Mucosa of descending colon (tissue), 3 donors: Measurements from ENCODE around the gene TTLL7. TPM values are rescaled to one million over a fixed set of nuclear protein-coding genes. Genes with fewer than 3 reads are reported as not detected.
A peak's percentile ranks its signal among the peaks of the same experiment; 100 is the strongest.

Experiments
- ATAC-seq: fragments of 200-7000 bp; cut with Tn5 transposase; one replicate; pipeline ENCODE4 v1.9.1; 2020; ENCODE audit warnings: mild to moderate bottlenecking, moderate library complexity
- DNase-seq, 3 donors: peaks; one replicate each; pipeline ENCODE4 v3.0.0-alpha.2; 2020
- H3K36me3 ChIP-seq: fragments of 200-600 bp; one replicate; pipeline ENCODE4 v1.8.0; 2021; ENCODE audit warnings: low read depth, mild to moderate bottlenecking
- H3K4me1 ChIP-seq: fragments of 200-600 bp; one replicate; pipeline ENCODE4 v1.8.0; 2021; ENCODE audit warnings: low read depth, mild to moderate bottlenecking
- H3K4me3 ChIP-seq: fragments of 200-600 bp; one replicate; pipeline ENCODE4 v1.8.0; 2021; ENCODE audit warnings: mild to moderate bottlenecking
- H3K9me3 ChIP-seq: fragments of 200-600 bp; one replicate; pipeline ENCODE4 v1.8.0; 2021; ENCODE audit warnings: mild to moderate bottlenecking
- intact Hi-C, 2 donors: fragments of 100-400 bp; cut with DNase I in 1 of 2; cut with micrococcal nuclease in 1 of 2; formaldehyde crosslinking; loops; one replicate each; pipeline versions ENCODE4 v1.11.0 to v1.11.1; 2022; cut with DNase I, micrococcal nuclease
- total RNA-seq, 3 donors: library from RNA; stranded (reverse); fragmentation: NEBNext Ultra II Directional in 2 of 3; extraction: Animal tissue kit (Norgen Biotek cat#: 25700) in 2 of 3; gene quantifications; one replicate each; pipeline versions ENCODE4 v1.2.1 to v1.2.4, GENCODE V29; 2021 to 2023
- TF ChIP-seq, protein P1 (sequence below): fragments of 200-600 bp; IDR thresholded peaks from one replicate; pipeline ENCODE4 v1.8.0; 2022; ENCODE audit warnings: antibody characterized with exemption, mild to moderate bottlenecking
- donor health status: DM: no; HTN: no; CAD: no; lungs with moderate emphysema.
- donor health status: DM: no; HTN: no; CAD: no.
- donor health status: DM: no; HTN: yes; CAD: no.

TTLL7 gene
- total RNA-seq, 3 donors from 2014 or later = 3.3 to 21.0 (median 3.8) TPM

- Histone ChIP-seq H3K4me1 (no peaks in the 10 kb centered on the region), H3K36me3 (no peaks in the 10 kb centered on the region), H3K9me3 (no peaks in the 10 kb centered on the region), H3K4me3 (no peak overlapping the region)
- ATAC-seq (no peak), DNase-seq (no peak)
- intact Hi-C loops = no loop called here
- TF ChIP-seq, protein P1, sequence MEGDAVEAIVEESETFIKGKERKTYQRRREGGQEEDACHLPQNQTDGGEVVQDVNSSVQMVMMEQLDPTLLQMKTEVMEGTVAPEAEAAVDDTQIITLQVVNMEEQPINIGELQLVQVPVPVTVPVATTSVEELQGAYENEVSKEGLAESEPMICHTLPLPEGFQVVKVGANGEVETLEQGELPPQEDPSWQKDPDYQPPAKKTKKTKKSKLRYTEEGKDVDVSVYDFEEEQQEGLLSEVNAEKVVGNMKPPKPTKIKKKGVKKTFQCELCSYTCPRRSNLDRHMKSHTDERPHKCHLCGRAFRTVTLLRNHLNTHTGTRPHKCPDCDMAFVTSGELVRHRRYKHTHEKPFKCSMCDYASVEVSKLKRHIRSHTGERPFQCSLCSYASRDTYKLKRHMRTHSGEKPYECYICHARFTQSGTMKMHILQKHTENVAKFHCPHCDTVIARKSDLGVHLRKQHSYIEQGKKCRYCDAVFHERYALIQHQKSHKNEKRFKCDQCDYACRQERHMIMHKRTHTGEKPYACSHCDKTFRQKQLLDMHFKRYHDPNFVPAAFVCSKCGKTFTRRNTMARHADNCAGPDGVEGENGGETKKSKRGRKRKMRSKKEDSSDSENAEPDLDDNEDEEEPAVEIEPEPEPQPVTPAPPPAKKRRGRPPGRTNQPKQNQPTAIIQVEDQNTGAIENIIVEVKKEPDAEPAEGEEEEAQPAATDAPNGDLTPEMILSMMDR = no peak
Observed at GRCh38 chr1:84000196-84000885, 1.4 kb upstream of the TTLL7 start.

GRCh38 chr1:83999316-83999819 is 436 bp upstream of the TTLL7 start:
- TF ChIP-seq, protein P1 = no peak
- Histone ChIP-seq H3K36me3 (no peaks in the 10 kb centered on the region), H3K4me1 (no peaks in the 10 kb centered on the region), H3K9me3 (no peaks in the 10 kb centered on the region), H3K4me3 (peak overlapping the region; percentile 38)
- ATAC-seq = peak; percentile 95
- peak in 2 of 3 donors; percentile 73 to 82 for DNase-seq
- intact Hi-C loops = no loop called here

DNA sequence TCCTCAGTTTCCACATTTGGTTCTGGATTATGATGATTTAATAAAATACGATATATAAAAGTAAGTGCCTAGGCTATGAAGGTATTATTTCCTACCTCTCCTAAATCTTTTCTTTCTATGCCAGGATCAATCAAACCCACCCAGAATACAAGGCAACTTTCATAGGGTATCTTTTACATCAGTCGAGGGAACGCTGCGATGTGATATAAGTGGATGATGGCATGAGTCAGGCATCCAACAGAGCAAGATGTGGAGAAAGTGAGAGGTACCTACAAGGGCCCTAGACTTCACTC is 781 bp downstream of the TTLL7 start:
- TF ChIP-seq, protein P1 = no peak
- Histone ChIP-seq H3K36me3 (no peaks in the 10 kb centered on the region), H3K4me3 (no peak overlapping the region), H3K4me1 (no peaks in the 10 kb centered on the region), H3K9me3 (no peaks in the 10 kb centered on the region)
- no peak for DNase-seq
- no peak for ATAC-seq
- intact Hi-C loops = no loop called here

- Histone ChIP-seq H3K4me1 (no peaks in the 10 kb centered on the region), H3K36me3 (no peaks in the 10 kb centered on the region), H3K9me3 (no peaks in the 10 kb centered on the region), H3K4me3 (no peak overlapping the region)
- TF ChIP-seq, protein P1 = no peak
- DNase-seq = no peak
- ATAC-seq = no peak
- intact Hi-C loops = no loop called here
Observed at GRCh38 chr1:83997631-83998030, 1.3 kb downstream of the TTLL7 start.

DNA sequence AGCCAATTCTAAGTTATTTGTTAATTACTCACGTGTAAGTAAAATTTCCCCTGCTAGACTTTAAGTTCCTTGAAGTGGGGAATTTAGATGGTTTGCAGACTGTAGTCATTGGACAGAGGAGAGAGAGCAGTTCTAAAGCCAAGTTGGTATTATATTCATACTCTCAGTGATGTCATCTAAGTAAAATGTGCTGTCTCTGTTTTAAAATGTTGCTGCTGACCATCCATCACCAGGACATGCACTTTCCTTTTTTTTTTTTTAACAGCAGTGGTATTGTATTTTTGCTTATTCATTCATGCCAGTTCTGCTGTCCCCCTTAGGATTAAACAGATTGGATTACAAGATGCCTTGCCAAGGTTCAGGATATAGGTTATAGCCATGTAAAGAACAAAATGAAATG is 2.3 kb downstream of the TTLL7 start:
- no peaks in the 10 kb centered on the region for H3K4me1 ChIP-seq
- H3K36me3 ChIP-seq = no peaks in the 10 kb centered on the region
- no peak overlapping the region for H3K4me3 ChIP-seq
- DNase-seq (no peak), ATAC-seq (no peak)
- intact Hi-C loops = no loop called here
- no peaks in the 10 kb centered on the region for H3K9me3 ChIP-seq
- TF ChIP-seq, protein P1 = no peak
